Uterus (tissue), 2 donors: ENCODE results near the gene TAX1BP1.

Experiments
- POLR2A ChIP-seq, 2 donors: fragments of 450-650 bp; IDR thresholded peaks; one replicate each; pipeline ENCODE4 v1.6.1; 2016; ENCODE audit warnings: antibody characterized with exemption in 2 of 2, mild to moderate bottlenecking in 1 of 2, moderate library complexity in 1 of 2
- TF ChIP-seq, protein P1 (sequence below), 4 experiments: fragments of 200-600 bp in 2 of 4; fragments of 450-650 bp in 2 of 4; sonication (generic) in 2 of 4; IDR thresholded peaks; one replicate each; pipeline ENCODE4 v1.5.1; 2016 to 2019; ENCODE audit warnings: antibody characterized with exemption in 4 of 4, mild to moderate bottlenecking in 2 of 4, moderate library complexity in 1 of 4

DNA sequence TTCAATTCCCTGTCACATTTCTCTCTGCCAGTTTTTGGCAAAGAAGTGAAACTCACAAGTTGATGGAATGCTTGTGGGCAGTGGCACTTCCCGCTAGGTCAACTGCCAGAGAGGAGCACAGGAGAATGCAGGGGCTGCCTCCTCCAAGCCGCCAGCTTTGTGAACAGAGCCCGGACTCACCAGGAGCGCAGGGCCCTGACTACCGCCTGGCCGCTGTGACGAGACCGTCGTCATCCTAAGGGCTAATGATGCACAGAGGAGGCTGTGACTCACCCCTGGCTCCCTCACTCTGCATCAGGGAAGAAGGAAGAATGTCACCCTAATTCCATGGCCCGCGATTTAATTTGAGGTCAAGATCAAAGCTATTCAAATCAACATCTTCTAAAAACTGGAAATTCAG is 123.9 kb downstream of the TAX1BP1 start:
- TF ChIP-seq POLR2A (IDR thresholded peaks at IDR 0.05): no peak
- TF ChIP-seq, protein P1, sequence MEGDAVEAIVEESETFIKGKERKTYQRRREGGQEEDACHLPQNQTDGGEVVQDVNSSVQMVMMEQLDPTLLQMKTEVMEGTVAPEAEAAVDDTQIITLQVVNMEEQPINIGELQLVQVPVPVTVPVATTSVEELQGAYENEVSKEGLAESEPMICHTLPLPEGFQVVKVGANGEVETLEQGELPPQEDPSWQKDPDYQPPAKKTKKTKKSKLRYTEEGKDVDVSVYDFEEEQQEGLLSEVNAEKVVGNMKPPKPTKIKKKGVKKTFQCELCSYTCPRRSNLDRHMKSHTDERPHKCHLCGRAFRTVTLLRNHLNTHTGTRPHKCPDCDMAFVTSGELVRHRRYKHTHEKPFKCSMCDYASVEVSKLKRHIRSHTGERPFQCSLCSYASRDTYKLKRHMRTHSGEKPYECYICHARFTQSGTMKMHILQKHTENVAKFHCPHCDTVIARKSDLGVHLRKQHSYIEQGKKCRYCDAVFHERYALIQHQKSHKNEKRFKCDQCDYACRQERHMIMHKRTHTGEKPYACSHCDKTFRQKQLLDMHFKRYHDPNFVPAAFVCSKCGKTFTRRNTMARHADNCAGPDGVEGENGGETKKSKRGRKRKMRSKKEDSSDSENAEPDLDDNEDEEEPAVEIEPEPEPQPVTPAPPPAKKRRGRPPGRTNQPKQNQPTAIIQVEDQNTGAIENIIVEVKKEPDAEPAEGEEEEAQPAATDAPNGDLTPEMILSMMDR (IDR thresholded peaks at IDR 0.05): no peak
